ENCODE measurements around the gene EVI5.

The EVI5 gene

GRCh38 chr1:92459871-92460320, 325.0 kb downstream of the EVI5 start:
- no peak for DNase-seq (ENCODE audit: low read depth, low spot score)

Data from activated CD4-positive, CD25-positive, alpha-beta regulatory T cell treated with anti-CD3 and anti-CD28 coated beads, Interleukin-2, amount 50 U/mL, for 16 hours (primary cell).